ENCODE results near the gene MTCP1.

MTCP1 gene

GRCh38 chrX:155070975-155071693 lies at the start of gene MTCP1, which contains the start of the genes BRCC3 and CMC4:
TSS of gene MTCP1 (minus strand) at chrX:155071136. CDS start at chrX:155066010, 5,126 bp downstream.
TSS of gene BRCC3 (plus strand) at chrX:155071508. CDS start at chrX:155071528, 20 bp downstream.
TSS of gene CMC4 (minus strand) at chrX:155071136. CDS start at chrX:155064023, 7,113 bp downstream.
- peak; percentile 79 for DNase-seq (ENCODE audit: low spot score)

- no peak for DNase-seq (ENCODE audit: low spot score)
Observed at GRCh38 chrX:155115174-155115819, 44.4 kb upstream of the MTCP1 start.

GRCh38 chrX:155113097-155113496 lies 42.2 kb upstream of the MTCP1 start:
- no peak for DNase-seq (ENCODE audit: low spot score)

- no peak for DNase-seq (ENCODE audit: low spot score)
Observed at GRCh38 chrX:155112171-155112570, 41.2 kb upstream of the MTCP1 start.

GRCh38 chrX:155108427-155108826 lies 37.5 kb upstream of the MTCP1 start:
- no peak for DNase-seq (ENCODE audit: low spot score)

GRCh38 chrX:155105919-155106318 lies 35.0 kb upstream of the MTCP1 start:
- no peak for DNase-seq (ENCODE audit: low spot score)

GRCh38 chrX:155094468-155095061 lies 23.6 kb upstream of the MTCP1 start:
- DNase-seq (ENCODE audit: low spot score) = no peak

- no peak for DNase-seq (ENCODE audit: low spot score)
Observed at GRCh38 chrX:155086961-155087735, 16.2 kb upstream of the MTCP1 start.

GRCh38 chrX:155086202-155086840 lies 15.4 kb upstream of the MTCP1 start:
- no peak for DNase-seq (ENCODE audit: low spot score)

- DNase-seq (ENCODE audit: low spot score) = no peak
Observed at GRCh38 chrX:155071694-155072280, 851 bp upstream of the MTCP1 start.

GRCh38 chrX:155070663-155070974 lies 317 bp downstream of the MTCP1 start:
- no peak for DNase-seq (ENCODE audit: low spot score)

- DNase-seq (ENCODE audit: low spot score) = no peak
Observed at GRCh38 chrX:155070038-155070437, 898 bp downstream of the MTCP1 start.

- DNase-seq (ENCODE audit: low spot score) = no peak
Observed at GRCh38 chrX:155069414-155069813, 1.5 kb downstream of the MTCP1 start.

- no peak for DNase-seq (ENCODE audit: low spot score)
Observed at GRCh38 chrX:155068165-155068564, 2.8 kb downstream of the MTCP1 start.

GRCh38 chrX:155065035-155065734 lies 5.8 kb downstream of the MTCP1 start:
- no peak for DNase-seq (ENCODE audit: low spot score)

GRCh38 chrX:155061760-155062159 lies 9.2 kb downstream of the MTCP1 start:
- DNase-seq (ENCODE audit: low spot score) = no peak

- peak; percentile 67 for DNase-seq (ENCODE audit: low spot score)
Observed at GRCh38 chrX:155056877-155057792, 13.8 kb downstream of the MTCP1 start.

GRCh38 chrX:155056471-155056870 lies 14.5 kb downstream of the MTCP1 start:
- no peak for DNase-seq (ENCODE audit: low spot score)

- no peak for DNase-seq (ENCODE audit: low spot score)
Observed at GRCh38 chrX:155055494-155055893, 15.4 kb downstream of the MTCP1 start.

- peak; percentile 16 for DNase-seq (ENCODE audit: low spot score)
Observed at GRCh38 chrX:155054255-155054654, 16.7 kb downstream of the MTCP1 start.
